ENCODE data around the gene MST1. TPM values are rescaled to one million over a fixed set of nuclear protein-coding genes. Genes with fewer than 3 reads are reported as not detected.

Gene MST1
- total RNA-seq, 2 experiments from 2014 or later = 9.6 to 11.8 TPM

DNA sequence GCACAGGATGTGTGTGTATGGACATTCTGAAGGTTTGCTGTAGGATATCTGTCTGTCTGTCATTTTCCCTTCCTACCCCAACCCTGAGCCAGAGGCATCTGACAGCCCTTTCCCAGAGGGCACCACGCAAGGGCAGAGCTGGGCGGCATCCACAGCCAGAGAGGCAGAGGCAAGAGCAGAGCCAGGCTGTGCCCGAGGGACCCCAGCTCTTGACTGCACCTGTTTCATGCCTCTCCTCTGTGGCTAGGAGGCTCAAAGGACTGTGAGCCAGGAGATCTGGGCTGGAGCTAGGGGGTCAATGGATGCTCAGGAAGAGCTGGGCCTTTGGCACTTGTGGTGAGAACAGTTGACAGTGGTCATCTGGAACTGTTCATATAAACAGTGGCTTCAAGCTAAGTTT lies 19.9 kb downstream of the MST1 start:
- Mint-ChIP-seq H3K36me3 (ENCODE audit: low read depth) (peaks cover 2% of the 10 kb centered on the region), H3K4me1 (ENCODE audit: low read depth) (peaks cover 14% of the 10 kb centered on the region), H3K27me3 (no peaks in the 10 kb centered on the region), H3K4me3 (no peak overlapping the region), H3K27ac (no peak overlapping the region), H3K9me3 (no peaks in the 10 kb centered on the region)
- intact Hi-C loops (cut with micrococcal nuclease) = no loop called here
- ChIA-PET CTCF (interaction anchor here (0.9 to 2.0 kb wide), 3 partner anchors 102 to 131 kb away, joined by 4 to 25 read pairs (median 8); no protein-coding TSS in a partner anchor), POLR2A (no interaction called here)
- no peak for TF ChIP-seq CTCF (IDR thresholded peaks at IDR 0.05)
- ATAC-seq = no peak
- DNase-seq = no peak

DNA sequence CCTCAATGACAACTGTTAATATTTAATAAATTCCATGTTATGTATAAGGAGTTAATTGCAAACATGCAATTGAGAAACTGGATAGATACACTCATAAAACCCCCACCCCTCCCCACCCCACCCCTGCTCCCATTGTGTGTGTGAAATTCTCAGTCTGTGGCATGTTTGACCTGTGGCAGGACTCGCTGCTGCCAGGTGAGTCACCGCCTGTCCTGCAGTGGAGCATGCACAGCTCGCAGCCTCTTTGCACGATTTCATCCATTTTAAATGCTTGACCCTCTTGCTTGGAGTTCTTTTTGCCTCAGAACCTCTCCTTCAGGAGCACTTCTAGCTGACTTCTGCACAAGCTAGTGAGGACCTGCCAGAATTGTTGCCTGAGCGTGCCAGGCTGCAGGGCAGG lies 20.4 kb downstream of the MST1 start:
- DNase-seq = no peak
- no peak for TF ChIP-seq CTCF (IDR thresholded peaks at IDR 0.05)
- ChIA-PET CTCF (interaction anchor here (0.9 to 2.0 kb wide), 3 partner anchors 102 to 131 kb away, joined by 4 to 25 read pairs (median 8); no protein-coding TSS in a partner anchor), POLR2A (no interaction called here)
- ATAC-seq = no peak
- Mint-ChIP-seq H3K4me1 (ENCODE audit: low read depth) (peaks cover 14% of the 10 kb centered on the region), H3K27ac (no peak overlapping the region), H3K4me3 (no peak overlapping the region), H3K36me3 (ENCODE audit: low read depth) (peaks cover 2% of the 10 kb centered on the region), H3K9me3 (no peaks in the 10 kb centered on the region), H3K27me3 (no peaks in the 10 kb centered on the region)
- intact Hi-C loops (cut with micrococcal nuclease) = no loop called here

GRCh38 chr3:49668414-49668797 lies 20.9 kb downstream of the MST1 start:
- Mint-ChIP-seq H3K9me3 (no peaks in the 10 kb centered on the region), H3K36me3 (ENCODE audit: low read depth) (peaks cover 2% of the 10 kb centered on the region), H3K27ac (no peak overlapping the region), H3K27me3 (no peaks in the 10 kb centered on the region), H3K4me1 (ENCODE audit: low read depth) (peaks cover 12% of the 10 kb centered on the region), H3K4me3 (no peak overlapping the region)
- DNase-seq (no peak), ATAC-seq (no peak)
- CTCF ChIA-PET = interaction anchor here (1.4 to 2.0 kb wide), 2 partner anchors 129 to 131 kb away, joined by 8 to 25 read pairs; no protein-coding TSS in a partner anchor
- intact Hi-C loops (cut with micrococcal nuclease) = no loop called here
- POLR2A ChIA-PET = no interaction called here
- no peak for TF ChIP-seq CTCF (IDR thresholded peaks at IDR 0.05)

GRCh38 chr3:49667701-49668413 lies 21.4 kb downstream of the MST1 start:
- DNase-seq = no peak
- H3K9me3 Mint-ChIP-seq = no peaks in the 10 kb centered on the region
- no peak overlapping the region for H3K27ac Mint-ChIP-seq
- ChIA-PET CTCF (no interaction called here), POLR2A (no interaction called here)
- peaks cover 9% of the 10 kb centered on the region for H3K4me1 Mint-ChIP-seq (ENCODE audit: low read depth)
- no peak overlapping the region for H3K4me3 Mint-ChIP-seq
- intact Hi-C loops (cut with micrococcal nuclease) = no loop called here
- H3K36me3 Mint-ChIP-seq (ENCODE audit: low read depth) = no peaks in the 10 kb centered on the region
- no peaks in the 10 kb centered on the region for H3K27me3 Mint-ChIP-seq
- no peak for TF ChIP-seq CTCF (IDR thresholded peaks at IDR 0.05)
- no peak for ATAC-seq

GRCh38 chr3:49666592-49666991 lies 22.7 kb downstream of the MST1 start:
- H3K4me3 Mint-ChIP-seq = no peak overlapping the region
- ChIA-PET CTCF (interaction anchor here (5.8 kb wide), 1 partner anchor 127 kb away, joined by 43 read pairs; no protein-coding TSS in a partner anchor), POLR2A (no interaction called here)
- TF ChIP-seq CTCF (IDR thresholded peaks at IDR 0.05) = no peak
- H3K4me1 Mint-ChIP-seq (ENCODE audit: low read depth) = peaks cover 2% of the 10 kb centered on the region
- ATAC-seq (no peak), DNase-seq (no peak)
- H3K27me3 Mint-ChIP-seq = no peaks in the 10 kb centered on the region
- H3K36me3 Mint-ChIP-seq (ENCODE audit: low read depth) = no peaks in the 10 kb centered on the region
- H3K27ac Mint-ChIP-seq = no peak overlapping the region
- intact Hi-C loops (cut with micrococcal nuclease) = no loop called here
- no peaks in the 10 kb centered on the region for H3K9me3 Mint-ChIP-seq
